Astrocyte of the cerebellum (primary cell): ENCODE measurements around the gene USP7.

Experiments
- DNase-seq: peaks from one replicate; pipeline ENCODE4 v3.0.0-alpha.2; 2011; ENCODE audit warnings: low read depth
- H3K4me3 ChIP-seq: 2 replicates; pipeline ENCODE4 v1.5.1; 2011; ENCODE audit warnings: mild to moderate bottlenecking, low read depth, low read length, moderate library complexity
- in situ Hi-C: cut with HindIII; loops from 2 replicates; pipeline ENCODE4 v1.10.0; 2017; ENCODE audit warnings: low sequenced_read_pairs
- TF ChIP-seq, protein P1 (sequence below): IDR thresholded peaks from 2 replicates; pipeline ENCODE4 v1.5.1; 2012; ENCODE audit warnings: low read length, low read depth, moderate library complexity, mild to moderate bottlenecking; ENCODE audit errors: missing control alignments

The USP7 gene

DNA sequence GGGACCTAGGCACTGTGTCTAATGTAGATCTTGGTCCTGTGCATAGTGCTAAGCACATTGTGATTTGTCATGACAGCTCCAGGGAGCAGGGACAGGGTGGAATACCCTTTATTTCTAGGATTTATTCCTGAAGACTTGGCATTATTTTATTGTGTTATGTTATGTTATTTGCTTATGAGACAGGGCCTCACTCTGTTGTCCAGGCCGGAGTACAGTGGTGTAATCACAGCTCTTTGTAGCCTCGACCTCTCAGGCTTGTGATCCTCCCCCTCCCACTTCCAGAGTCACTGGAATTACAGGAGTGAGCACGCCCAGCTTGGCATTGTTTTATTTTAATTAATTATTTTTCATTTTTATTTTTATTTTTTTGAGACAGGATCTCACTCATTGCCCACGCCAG is 40.5 kb upstream of the USP7 start:
- in situ Hi-C loops = no loop called here
- no peak overlapping the region for H3K4me3 ChIP-seq
- DNase-seq = no peak
- TF ChIP-seq, protein P1, sequence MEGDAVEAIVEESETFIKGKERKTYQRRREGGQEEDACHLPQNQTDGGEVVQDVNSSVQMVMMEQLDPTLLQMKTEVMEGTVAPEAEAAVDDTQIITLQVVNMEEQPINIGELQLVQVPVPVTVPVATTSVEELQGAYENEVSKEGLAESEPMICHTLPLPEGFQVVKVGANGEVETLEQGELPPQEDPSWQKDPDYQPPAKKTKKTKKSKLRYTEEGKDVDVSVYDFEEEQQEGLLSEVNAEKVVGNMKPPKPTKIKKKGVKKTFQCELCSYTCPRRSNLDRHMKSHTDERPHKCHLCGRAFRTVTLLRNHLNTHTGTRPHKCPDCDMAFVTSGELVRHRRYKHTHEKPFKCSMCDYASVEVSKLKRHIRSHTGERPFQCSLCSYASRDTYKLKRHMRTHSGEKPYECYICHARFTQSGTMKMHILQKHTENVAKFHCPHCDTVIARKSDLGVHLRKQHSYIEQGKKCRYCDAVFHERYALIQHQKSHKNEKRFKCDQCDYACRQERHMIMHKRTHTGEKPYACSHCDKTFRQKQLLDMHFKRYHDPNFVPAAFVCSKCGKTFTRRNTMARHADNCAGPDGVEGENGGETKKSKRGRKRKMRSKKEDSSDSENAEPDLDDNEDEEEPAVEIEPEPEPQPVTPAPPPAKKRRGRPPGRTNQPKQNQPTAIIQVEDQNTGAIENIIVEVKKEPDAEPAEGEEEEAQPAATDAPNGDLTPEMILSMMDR = no peak

DNA sequence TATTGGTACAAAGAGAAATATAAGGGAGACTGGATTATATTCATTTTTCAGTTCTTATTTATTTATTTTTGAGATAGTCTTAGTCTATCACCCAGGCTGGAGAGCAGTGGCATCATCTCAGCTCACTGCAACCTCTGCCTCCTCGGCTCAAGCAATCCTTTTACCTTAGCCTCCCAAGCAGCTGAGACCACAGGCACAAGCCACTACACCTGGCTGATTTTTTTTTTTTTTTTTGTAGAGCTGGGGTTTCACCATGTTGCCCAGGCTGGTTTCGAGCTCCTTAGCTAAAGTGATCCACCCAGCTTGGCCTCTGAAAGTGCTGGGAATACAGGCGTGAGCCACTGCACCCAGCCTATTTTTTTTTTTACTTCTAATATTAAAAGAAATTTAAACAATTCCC is 40.1 kb upstream of the USP7 start:
- in situ Hi-C loops = no loop called here
- no peak overlapping the region for H3K4me3 ChIP-seq
- TF ChIP-seq, protein P1 = no peak
- no peak for DNase-seq

DNA sequence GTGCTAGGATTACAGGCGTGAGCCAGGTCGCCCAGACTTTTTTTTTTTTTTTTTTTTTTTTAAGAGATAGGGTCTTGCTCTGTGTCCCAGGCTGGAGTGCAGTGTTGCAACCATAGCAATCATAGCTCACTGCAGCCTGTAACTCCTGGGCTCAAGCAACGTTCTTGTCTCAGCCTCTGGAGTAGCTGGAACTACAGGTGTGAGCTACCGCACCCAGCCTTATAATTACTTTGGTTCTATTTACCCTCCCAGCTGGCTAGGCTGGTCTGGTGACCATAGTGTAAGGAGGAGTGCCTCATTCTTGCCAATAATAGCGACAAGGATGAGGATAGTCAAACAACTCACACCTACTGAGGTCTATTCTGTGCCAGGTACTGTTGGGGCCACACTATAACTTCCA is 39.6 kb upstream of the USP7 start:
- H3K4me3 ChIP-seq = no peak overlapping the region
- in situ Hi-C loops = no loop called here
- DNase-seq = no peak
- TF ChIP-seq, protein P1 = no peak

DNA sequence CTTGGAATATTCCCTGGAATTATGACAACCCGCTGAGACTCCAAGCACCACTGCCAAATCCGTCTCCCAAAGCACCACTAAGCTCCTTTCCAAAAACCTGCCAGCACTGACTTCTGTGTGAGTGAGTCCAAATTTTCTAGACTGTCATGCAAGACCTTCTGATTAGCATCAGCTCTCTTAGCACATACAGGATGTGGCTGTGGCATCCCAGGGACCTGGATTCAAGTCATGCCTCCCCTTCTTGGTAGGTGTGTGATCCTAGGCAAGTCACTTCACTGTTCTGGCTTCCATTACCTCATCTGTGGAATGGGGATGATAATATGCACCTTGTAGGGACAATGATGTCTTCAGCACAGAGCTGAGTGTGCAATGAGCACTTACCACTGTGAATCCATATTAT is 38.3 kb upstream of the USP7 start:
- in situ Hi-C loops = no loop called here
- TF ChIP-seq, protein P1 = no peak
- H3K4me3 ChIP-seq = no peak overlapping the region
- no peak for DNase-seq

DNA sequence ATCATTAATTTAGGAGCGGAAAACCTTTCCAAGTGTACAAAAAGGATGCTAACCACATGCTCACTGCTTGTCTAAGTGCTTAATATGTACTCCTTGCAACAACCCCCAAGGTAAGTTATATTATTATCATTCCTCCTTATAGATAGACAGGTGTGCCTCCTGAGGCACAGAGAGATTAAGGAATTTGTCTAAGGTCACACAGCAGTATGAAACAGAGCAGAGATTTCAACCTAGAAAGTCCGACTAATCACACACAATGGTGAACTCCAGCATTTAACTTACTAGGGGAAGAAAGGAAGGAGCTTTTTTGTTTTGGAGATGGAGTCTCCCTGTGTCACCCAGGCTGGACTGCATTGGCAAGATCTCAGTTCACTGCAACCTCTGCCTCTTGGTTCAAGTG is 37.0 kb upstream of the USP7 start:
- TF ChIP-seq, protein P1 = no peak
- no peak overlapping the region for H3K4me3 ChIP-seq
- in situ Hi-C loops = no loop called here
- no peak for DNase-seq

DNA sequence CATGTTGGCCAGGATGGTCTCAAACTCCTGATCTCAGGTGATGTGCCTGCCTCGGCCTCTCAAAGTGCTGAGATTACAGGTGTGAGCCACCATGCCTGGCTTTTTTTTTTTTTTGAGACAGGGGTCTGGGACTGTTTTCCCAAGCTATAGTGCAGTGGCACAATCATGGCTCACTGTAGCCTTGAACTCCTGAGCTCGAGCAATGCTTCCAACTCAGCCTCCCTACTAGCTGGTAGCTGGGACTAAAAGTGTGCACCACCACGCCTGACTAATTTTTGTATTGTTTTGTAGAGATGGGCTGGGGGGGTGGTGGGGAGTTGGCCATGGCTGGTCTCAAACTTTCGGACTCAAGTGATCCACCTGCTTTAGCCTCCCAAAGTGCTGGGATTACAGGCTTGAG is 36.1 kb upstream of the USP7 start:
- no peak overlapping the region for H3K4me3 ChIP-seq
- in situ Hi-C loops = loop anchor here (5.0 kb wide), 1 partner anchor 72 kb away; no protein-coding TSS in a partner anchor
- no peak for DNase-seq
- TF ChIP-seq, protein P1 = no peak

DNA sequence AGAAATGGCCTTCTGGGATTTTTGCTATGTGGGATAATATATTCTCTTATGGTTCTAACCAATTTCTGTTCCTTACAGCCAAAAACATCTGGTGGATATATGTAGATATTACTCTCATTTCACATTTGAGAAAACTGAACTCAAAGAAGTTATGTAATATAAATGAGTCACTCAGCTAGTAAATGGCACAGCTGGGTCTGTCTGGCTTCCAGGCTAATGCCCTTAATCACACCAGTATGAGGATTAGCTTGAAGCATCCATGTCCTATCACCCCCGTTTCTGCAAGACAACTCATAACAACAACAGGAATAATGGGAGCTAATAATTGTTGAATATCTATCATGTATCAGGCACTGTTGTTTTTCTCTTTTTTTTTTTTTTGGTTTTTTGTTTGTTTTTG is 34.4 kb upstream of the USP7 start:
- in situ Hi-C loops = loop anchor here (5.0 kb wide), 1 partner anchor 71 kb away; no protein-coding TSS in a partner anchor
- TF ChIP-seq, protein P1 = no peak
- DNase-seq = no peak
- no peak overlapping the region for H3K4me3 ChIP-seq
